Ascending aorta (tissue), 2 donors: ENCODE results near the gene PWP2. TPM values are rescaled to one million over a fixed set of nuclear protein-coding genes. Genes with fewer than 3 reads are reported as not detected.
"Not testable (repeated sequence)": the region's sequence is repeated elsewhere in the genome, so short reads cannot be mapped to it uniquely, and the experiment has no call there.

ENCODE experiments used
- DNase-seq, 2 donors: peaks; one replicate each; pipeline ENCODE4 v3.0.0-alpha.2; 2019; ENCODE audit warnings: low spot score in 2 of 2
- H3K27ac ChIP-seq, 2 donors: fragments of 200-600 bp; sonication (generic); one replicate each; pipeline ENCODE4 v1.5.1; 2016 to 2017; ENCODE audit warnings: mild to moderate bottlenecking in 1 of 2
- H3K27me3 ChIP-seq: fragments of 200-600 bp; sonication (generic); one replicate; pipeline ENCODE4 v1.5.1; 2017
- H3K36me3 ChIP-seq, 2 donors: fragments of 200-600 bp; sonication (generic); one replicate each; pipeline ENCODE4 v1.5.1; 2016
- H3K4me1 ChIP-seq, 2 donors: fragments of 200-600 bp; sonication (generic); one replicate each; pipeline ENCODE4 v1.5.1; 2016 to 2017; ENCODE audit warnings: mild to moderate bottlenecking in 1 of 2
- H3K4me3 ChIP-seq, 2 donors: fragments of 200-600 bp; sonication (generic); one replicate each; pipeline ENCODE4 v1.5.1; 2016 to 2017; ENCODE audit warnings: mild to moderate bottlenecking in 1 of 2
- H3K9me3 ChIP-seq, 2 donors: fragments of 200-600 bp; sonication (generic); one replicate each; pipeline ENCODE4 v1.5.1; 2016
- intact Hi-C: fragments of 100-400 bp; cut with DNase I; formaldehyde crosslinking; loops from one replicate; pipeline ENCODE4 v1.15.1; 2023
- total RNA-seq: library from RNA; depleted of rRNA; stranded (reverse); fragments of >200 nt; gene quantifications from one replicate; pipeline ENCODE4 v1.1.0, GENCODE V29; 2016
- TF ChIP-seq, protein P1 (sequence below), 3 experiments: fragments of 200-600 bp in 2 of 3; fragments of 450-650 bp in 1 of 3; sonication (generic) in 2 of 3; IDR thresholded peaks; one replicate each; pipeline ENCODE4 v1.5.1; 2016 to 2019; ENCODE audit warnings: antibody characterized with exemption in 3 of 3, mild to moderate bottlenecking in 1 of 3, moderate library complexity in 1 of 3

Gene PWP2
- total RNA-seq, 1 donor from 2014 or later, result 2.7 TPM

- intact Hi-C loops, result no loop called here
- Histone ChIP-seq H3K4me1 (no peaks in the 10 kb centered on the region), H3K27me3 (no peaks in the 10 kb centered on the region), H3K36me3 (peaks cover 31 to 51% of the 10 kb centered on the region in 2 donors), H3K27ac (no peak overlapping the region), H3K9me3 (no peaks in the 10 kb centered on the region), H3K4me3 (no peak overlapping the region)
- DNase-seq, result no peak
- TF ChIP-seq, protein P1, sequence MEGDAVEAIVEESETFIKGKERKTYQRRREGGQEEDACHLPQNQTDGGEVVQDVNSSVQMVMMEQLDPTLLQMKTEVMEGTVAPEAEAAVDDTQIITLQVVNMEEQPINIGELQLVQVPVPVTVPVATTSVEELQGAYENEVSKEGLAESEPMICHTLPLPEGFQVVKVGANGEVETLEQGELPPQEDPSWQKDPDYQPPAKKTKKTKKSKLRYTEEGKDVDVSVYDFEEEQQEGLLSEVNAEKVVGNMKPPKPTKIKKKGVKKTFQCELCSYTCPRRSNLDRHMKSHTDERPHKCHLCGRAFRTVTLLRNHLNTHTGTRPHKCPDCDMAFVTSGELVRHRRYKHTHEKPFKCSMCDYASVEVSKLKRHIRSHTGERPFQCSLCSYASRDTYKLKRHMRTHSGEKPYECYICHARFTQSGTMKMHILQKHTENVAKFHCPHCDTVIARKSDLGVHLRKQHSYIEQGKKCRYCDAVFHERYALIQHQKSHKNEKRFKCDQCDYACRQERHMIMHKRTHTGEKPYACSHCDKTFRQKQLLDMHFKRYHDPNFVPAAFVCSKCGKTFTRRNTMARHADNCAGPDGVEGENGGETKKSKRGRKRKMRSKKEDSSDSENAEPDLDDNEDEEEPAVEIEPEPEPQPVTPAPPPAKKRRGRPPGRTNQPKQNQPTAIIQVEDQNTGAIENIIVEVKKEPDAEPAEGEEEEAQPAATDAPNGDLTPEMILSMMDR (IDR thresholded peaks at IDR 0.05), result no peak
These were observed 12.4 kb upstream of the PWP2 start for GRCh38 chr21:44094832-44095231.

DNA sequence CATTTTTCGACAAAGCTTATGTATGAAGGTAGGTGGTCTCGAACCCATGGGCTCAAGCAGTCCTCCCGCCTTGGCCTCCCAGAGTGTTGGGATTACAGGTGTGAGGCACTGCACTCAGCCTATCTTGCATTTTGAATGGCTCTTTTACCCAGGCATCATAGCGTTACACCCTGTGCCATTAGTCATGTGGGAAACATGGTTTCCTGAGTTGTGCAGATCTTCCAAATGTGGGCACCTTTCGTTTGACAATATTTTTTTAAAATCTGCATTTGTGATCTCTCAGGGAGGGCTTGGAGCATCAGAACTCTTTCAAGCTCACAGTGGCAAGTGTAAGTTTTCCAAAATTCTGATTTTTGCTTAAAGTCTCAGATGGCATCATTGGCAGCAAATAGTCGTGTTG, 8.7 kb upstream of the PWP2 start:
- H3K4me3 ChIP-seq, H3K4me1 ChIP-seq, intact Hi-C loops, H3K9me3 ChIP-seq, H3K27me3 ChIP-seq, DNase-seq, H3K27ac ChIP-seq: not testable (repeated sequence)
- H3K36me3 ChIP-seq, result peaks cover 9 to 19% of the 10 kb centered on the region in 2 donors

- H3K27me3 ChIP-seq, DNase-seq, H3K9me3 ChIP-seq, H3K27ac ChIP-seq, intact Hi-C loops, H3K4me1 ChIP-seq, H3K4me3 ChIP-seq: not testable (repeated sequence)
- peaks cover 5 to 15% of the 10 kb centered on the region in 2 donors for H3K36me3 ChIP-seq
These were observed 8.2 kb upstream of the PWP2 start for GRCh38 chr21:44098964-44099363.

DNA sequence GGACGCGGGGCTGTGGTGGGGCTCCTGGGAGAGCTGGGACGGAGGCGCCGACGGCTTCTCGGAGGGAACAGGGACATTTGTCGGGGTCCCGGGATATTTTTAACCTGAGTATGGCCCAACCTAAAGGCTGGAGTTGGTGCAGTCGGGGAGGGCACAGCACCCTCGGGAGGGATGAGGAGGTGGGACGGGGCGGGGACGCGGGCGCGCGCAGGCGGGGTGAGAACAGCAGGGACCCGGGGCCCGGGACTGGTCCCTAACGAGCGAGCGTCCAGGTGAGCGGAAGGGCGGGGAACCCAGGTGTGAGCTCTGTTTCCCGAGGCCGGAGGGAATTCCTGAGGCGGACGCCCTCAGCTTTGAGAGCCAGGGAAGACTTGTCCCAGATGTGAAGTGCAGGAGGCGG, 390 bp downstream of the PWP2 start:
- H3K36me3 ChIP-seq, H3K4me1 ChIP-seq, DNase-seq, H3K9me3 ChIP-seq, H3K27ac ChIP-seq, intact Hi-C loops, H3K27me3 ChIP-seq: not testable (repeated sequence)
- peak overlapping the region in 1 of 2 donors; percentile 61 for H3K4me3 ChIP-seq

- H3K27ac ChIP-seq, H3K4me3 ChIP-seq, intact Hi-C loops, H3K4me1 ChIP-seq, H3K9me3 ChIP-seq, H3K36me3 ChIP-seq, DNase-seq, H3K27me3 ChIP-seq: not testable (repeated sequence)
These were observed 6.6 kb downstream of the PWP2 start for GRCh38 chr21:44113702-44114371.

DNA sequence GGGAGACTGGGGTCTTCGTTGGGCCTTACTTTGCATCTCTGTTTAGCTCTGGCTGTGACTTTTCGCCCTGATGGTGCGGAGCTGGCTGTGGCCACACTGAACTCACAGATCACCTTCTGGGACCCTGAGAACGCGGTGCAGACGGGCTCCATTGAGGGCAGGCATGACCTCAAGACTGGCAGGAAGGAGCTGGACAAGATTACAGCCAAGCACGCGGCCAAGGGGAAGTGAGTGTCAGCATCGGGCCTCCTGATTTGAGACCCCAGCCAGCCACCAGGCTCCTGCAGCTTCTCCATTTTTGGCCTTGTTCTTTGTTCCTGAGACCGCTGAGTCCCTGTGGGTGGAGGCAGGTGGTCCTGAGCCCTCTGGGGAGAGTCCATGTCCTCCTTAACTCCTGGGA, 14.9 kb downstream of the PWP2 start:
- intact Hi-C loops, H3K4me1 ChIP-seq, H3K27ac ChIP-seq, H3K36me3 ChIP-seq, H3K4me3 ChIP-seq, H3K9me3 ChIP-seq, DNase-seq, H3K27me3 ChIP-seq: not testable (repeated sequence)

- H3K36me3 ChIP-seq, H3K9me3 ChIP-seq, H3K27me3 ChIP-seq, H3K4me1 ChIP-seq, DNase-seq, H3K27ac ChIP-seq, intact Hi-C loops, H3K4me3 ChIP-seq: not testable (repeated sequence)
These were observed 20.6 kb downstream of the PWP2 start for GRCh38 chr21:44127827-44128226.

DNA sequence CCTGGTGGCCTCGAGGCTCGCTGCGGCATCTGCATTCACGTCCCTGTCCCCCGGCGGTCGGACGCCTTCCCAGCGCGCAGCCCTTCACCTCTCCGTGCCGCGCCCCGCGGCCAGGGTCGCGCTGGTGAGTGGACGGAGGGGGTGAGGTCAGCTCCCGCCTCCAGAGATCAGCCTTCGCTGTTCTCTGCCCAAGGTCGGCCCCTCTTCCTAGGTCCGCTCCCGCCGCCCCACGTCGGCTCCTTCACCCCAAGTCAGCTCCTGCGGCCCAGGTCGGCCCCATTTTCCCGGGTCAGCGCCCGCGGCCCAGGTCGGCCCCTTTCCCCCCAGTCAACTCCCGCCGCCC, 26.5 kb downstream of the PWP2 start:
- DNase-seq, H3K27ac ChIP-seq, H3K27me3 ChIP-seq, H3K9me3 ChIP-seq, H3K4me1 ChIP-seq, intact Hi-C loops, H3K36me3 ChIP-seq, H3K4me3 ChIP-seq: not testable (repeated sequence)

DNA sequence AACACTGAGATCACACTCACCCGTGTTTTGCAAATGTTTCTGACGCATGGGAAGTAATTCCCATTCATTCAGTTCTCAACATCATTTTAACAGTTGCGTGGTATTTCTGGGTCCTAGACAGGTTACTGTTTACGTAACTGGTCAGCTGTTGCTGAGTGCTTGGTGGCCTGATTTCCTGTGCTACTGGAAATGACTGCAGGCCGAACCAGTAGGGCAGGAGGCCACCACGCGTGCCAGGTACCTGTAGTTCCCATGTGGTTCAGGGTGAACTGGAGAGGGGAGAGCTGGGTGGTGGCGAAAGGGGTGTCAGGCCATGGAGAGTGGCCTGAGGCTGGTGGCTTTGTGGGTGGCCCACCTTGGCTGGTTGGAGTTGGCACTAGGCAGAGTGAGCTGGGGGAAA, 27.5 kb downstream of the PWP2 start:
- H3K36me3 ChIP-seq, H3K4me1 ChIP-seq, intact Hi-C loops, H3K27ac ChIP-seq, H3K27me3 ChIP-seq, H3K9me3 ChIP-seq, H3K4me3 ChIP-seq, DNase-seq: not testable (repeated sequence)

DNA sequence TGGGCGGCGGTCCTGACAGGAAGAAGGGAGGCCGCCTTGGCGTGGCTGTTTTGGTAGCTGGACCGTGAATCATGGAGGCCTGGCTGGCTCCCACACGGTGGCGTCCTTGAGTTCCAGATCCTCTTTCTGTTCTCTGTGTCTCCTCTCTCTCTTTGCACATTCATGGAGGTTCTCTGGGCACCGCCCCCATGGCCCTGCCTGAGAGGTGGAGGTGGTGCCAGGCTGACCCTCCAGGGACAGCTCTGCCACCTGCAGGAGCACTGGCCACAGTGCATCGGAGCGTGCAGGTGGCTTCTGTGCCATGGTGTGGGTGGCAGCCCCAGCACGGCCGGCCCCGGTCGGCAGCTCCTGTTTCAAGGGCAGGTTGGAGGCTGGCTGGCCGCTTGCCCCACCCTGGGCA, 30.8 kb downstream of the PWP2 start:
- H3K36me3 ChIP-seq, H3K27me3 ChIP-seq, H3K4me3 ChIP-seq, H3K27ac ChIP-seq, intact Hi-C loops, H3K9me3 ChIP-seq, DNase-seq, H3K4me1 ChIP-seq: not testable (repeated sequence)

DNA sequence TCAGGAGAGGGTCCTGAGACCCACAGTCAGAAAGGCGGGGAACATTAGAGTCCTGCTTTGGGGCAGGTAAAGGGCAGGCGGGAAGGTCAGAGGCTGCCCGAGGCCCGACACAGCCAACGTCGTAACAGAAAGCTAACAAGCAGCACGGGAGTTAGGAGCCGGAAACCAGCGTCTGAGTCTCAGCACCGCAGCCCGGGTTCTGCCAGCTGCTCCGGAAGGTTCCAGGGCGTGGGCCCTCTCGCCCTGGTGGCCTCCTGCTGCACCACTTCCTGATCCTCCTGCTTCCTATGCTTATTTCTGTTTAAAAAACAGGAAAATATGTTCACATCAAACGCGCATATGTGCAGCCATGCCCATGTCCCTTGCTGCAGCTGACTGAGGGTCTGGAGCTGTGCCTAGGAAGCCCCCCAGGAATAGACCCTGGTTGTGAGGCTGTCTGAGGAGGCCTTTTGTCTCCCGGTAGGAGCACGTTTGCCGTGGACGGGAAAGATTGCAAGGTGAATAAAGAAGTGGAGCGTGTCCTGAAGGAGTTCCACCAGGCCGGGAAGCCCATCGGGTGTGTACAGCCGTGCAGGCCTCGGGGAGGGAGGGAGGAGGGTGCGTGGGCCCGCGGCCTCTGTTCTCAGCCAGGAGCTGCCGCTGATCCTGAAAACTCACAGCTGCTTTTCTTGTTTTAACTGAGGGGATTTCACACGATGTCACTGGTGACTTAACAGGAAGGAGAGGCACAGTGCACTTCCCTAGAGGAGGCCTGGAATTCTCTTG, 32.8 kb downstream of the PWP2 start:
- H3K4me3 ChIP-seq, H3K27ac ChIP-seq, H3K36me3 ChIP-seq, H3K4me1 ChIP-seq, H3K27me3 ChIP-seq, intact Hi-C loops, H3K9me3 ChIP-seq: not testable (repeated sequence)
- DNase-seq, result peak in 1 of 2 donors; percentile 12

DNA sequence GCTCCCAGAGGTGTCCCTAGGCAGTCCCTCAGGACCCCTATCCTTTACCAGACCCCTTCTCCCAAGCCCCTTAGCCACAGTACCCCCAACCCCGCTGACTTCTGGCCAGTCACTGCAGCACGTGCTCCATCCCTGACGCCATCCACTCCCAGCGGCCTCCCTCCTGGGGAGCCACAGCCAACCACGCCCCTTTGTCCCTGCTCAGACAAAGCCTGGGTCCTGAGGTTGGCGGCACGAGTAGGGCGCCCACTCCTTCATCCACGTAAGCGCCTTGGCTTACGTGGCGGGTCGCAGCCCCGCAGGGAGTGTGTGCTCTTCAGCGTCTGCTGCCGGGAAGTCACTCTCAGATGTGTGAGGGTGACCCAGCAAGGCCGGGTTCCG, 33.3 kb downstream of the PWP2 start:
- intact Hi-C loops, H3K27ac ChIP-seq, H3K4me3 ChIP-seq, H3K36me3 ChIP-seq, H3K27me3 ChIP-seq, H3K9me3 ChIP-seq, DNase-seq, H3K4me1 ChIP-seq: not testable (repeated sequence)

DNA sequence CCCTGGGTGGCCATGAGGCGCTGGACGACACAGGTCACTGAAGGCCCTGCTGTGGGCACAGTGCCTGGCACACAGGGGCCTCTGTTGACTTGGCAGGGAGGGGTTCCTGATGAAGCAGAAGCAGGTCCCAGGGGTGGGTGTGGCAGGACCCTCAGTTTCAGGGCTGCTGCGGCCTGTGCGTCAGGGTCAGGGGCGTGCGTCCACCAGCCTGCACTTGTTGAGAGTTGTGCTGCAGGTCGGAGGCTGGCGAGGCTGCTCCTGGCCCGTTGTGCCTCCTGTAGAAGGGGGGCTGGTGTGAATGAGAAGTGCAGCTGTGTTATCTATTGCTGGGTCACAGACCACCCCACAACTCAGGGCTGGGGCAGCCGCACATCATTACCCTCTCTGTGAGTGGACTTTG, 35.3 kb downstream of the PWP2 start:
- H3K27ac ChIP-seq, H3K27me3 ChIP-seq, H3K9me3 ChIP-seq, intact Hi-C loops, DNase-seq, H3K4me3 ChIP-seq, H3K4me1 ChIP-seq, H3K36me3 ChIP-seq: not testable (repeated sequence)

DNA sequence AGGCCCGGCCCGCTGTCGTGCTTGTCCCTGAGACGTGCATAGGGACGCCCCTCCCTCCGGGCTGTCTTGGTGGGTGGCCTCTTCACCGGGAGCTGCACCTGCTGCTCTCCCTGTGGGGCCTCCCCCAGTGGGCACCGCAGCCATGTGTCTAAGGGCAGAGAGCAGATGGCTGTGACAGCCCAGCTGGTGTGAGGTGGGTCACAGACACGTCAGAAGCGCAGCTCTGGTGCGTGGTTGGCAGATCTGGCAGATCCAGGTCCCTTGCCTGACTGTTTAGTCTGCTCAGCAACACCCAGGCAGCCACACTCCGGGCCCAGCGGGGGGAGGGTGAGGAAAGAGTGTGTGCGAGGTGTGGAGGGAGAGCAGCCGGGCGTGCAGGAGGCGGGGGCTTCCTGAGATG, 36.2 kb downstream of the PWP2 start:
- H3K27ac ChIP-seq, intact Hi-C loops, H3K9me3 ChIP-seq, H3K4me1 ChIP-seq, DNase-seq, H3K4me3 ChIP-seq, H3K27me3 ChIP-seq, H3K36me3 ChIP-seq: not testable (repeated sequence)
